ENCODE measurements around the gene CHST10. TPM values are rescaled to one million over a fixed set of nuclear protein-coding genes. Genes with fewer than 3 reads are reported as not detected.

CHST10 gene
- total and polyA plus RNA-seq, 8 donors: 2.4 to 67.1 (median 3.5) TPM; not detected in 2

DNA sequence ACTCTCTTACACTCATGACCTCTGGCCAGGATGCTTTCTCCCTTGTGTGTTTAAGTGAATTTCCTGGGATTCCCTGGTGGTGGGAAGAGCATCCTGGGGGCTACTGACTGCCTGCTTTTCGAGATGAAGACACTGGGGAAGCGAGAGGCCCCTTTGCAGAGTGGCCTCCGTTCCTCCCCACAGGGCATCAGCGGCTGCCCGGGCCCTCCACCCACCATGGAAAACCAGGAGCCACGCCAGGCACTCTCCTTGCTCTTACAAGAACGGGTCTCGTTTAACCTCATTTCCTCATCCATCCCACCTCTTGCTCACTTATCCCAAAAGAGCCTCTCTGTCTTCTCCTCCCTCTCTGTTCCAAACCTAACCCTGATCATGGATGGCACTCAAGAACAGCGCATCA, 17.8 kb downstream of the CHST10 start:
- Histone ChIP-seq H3K4me1 (no peaks in the 10 kb centered on the region), H3K27ac (no peak overlapping the region), H3K27me3 (no peaks in the 10 kb centered on the region), H3K4me3 (no peak overlapping the region), H3K36me3 (peaks cover 8 to 77% (median 47%) of the 10 kb centered on the region in 4 donors), H3K9me3 (no peaks in the 10 kb centered on the region)
- intact Hi-C loops (cut with DNase I; ENCODE audit: low total_unique reads): no loop called here
- TF ChIP-seq POLR2A (IDR thresholded peaks at IDR 0.05) (no peak), EP300 (IDR thresholded peaks at IDR 0.05) (no peak), POLR2AphosphoS5 (IDR thresholded peaks at IDR 0.05) (no peak)
- TF ChIP-seq, protein P1, sequence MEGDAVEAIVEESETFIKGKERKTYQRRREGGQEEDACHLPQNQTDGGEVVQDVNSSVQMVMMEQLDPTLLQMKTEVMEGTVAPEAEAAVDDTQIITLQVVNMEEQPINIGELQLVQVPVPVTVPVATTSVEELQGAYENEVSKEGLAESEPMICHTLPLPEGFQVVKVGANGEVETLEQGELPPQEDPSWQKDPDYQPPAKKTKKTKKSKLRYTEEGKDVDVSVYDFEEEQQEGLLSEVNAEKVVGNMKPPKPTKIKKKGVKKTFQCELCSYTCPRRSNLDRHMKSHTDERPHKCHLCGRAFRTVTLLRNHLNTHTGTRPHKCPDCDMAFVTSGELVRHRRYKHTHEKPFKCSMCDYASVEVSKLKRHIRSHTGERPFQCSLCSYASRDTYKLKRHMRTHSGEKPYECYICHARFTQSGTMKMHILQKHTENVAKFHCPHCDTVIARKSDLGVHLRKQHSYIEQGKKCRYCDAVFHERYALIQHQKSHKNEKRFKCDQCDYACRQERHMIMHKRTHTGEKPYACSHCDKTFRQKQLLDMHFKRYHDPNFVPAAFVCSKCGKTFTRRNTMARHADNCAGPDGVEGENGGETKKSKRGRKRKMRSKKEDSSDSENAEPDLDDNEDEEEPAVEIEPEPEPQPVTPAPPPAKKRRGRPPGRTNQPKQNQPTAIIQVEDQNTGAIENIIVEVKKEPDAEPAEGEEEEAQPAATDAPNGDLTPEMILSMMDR (IDR thresholded peaks at IDR 0.05): no peak
- no peak for DNase-seq
- WGBS, 5 donors: 88 to 97% (median 95%) methylated on average over 9 of the region's 9 CpGs

DNA sequence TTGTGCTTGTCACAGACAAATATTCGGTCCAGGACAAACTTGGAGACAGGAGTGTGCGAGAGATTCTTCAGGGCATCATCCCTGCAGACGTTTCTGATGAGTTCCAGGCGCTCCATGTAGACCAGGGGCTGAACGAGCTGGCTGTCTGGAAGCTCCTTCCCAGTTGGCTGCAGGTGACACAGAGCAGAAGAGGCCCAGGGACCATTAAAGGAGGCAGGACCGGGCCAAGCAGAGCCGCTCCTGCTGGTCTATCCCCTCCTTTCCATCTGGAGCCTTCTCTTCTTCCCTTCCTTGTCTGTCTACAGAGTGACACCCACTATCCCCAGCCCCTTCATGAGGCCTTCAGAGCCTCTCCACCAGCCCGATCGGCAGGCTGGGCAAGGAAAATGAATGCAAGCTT, 19.5 kb downstream of the CHST10 start:
- WGBS, 5 donors: 78 to 94% (median 92%) methylated on average over 4 to 9 of the region's 9 CpGs

DNA sequence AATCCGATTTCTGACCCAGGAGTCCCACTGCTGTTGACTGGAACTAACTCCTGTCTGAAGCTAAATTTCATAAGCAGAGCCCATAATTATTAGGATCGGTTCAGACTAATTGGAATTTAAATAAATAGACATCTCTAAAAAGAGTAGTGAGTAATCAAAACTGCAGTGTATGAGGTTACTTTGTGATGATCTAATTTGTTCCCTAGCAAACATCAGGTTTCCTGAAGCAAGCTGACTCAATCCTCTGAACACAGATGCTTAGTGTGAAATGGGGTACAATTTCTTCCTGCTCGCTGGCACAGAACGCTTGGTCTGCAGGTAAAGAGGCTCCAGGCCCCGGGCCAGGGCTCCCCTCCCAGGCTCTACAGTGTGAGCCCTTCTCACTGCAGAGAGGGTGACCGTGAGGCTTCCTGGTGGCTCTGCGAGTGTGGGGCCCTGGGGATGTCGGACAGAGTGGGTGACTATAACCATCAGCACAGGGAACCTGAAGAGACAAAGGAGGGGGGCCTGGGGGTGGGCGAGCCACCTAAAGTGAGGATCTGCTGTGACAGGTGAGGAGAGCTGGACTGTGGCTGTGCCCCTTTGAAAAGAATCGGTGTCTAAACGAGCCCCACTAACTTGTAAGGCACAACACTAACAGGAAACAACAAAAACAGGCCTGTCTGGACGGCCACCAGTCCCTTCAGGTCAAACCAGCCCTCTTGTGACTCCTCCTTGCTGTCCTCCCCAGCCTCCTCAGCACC, 20.2 kb downstream of the CHST10 start:
- TF ChIP-seq EP300 (IDR thresholded peaks at IDR 0.05) (no peak), POLR2AphosphoS5 (IDR thresholded peaks at IDR 0.05) (no peak), POLR2A (IDR thresholded peaks at IDR 0.05) (no peak)
- TF ChIP-seq, protein P1 (IDR thresholded peaks at IDR 0.05): no peak
- Histone ChIP-seq H3K27ac (no peak overlapping the region), H3K4me3 (no peak overlapping the region), H3K27me3 (no peaks in the 10 kb centered on the region), H3K4me1 (no peaks in the 10 kb centered on the region), H3K36me3 (peaks cover 17 to 81% (median 52%) of the 10 kb centered on the region in 4 donors), H3K9me3 (no peaks in the 10 kb centered on the region)
- intact Hi-C loops (cut with DNase I; ENCODE audit: low total_unique reads): no loop called here
- WGBS, 5 donors: 85 to 95% (median 89%) methylated on average over 12 of the region's 12 CpGs
- no peak for DNase-seq

More for the DNA sequence above, 19.5 kb downstream of the CHST10 start:
- TF ChIP-seq EP300 (IDR thresholded peaks at IDR 0.05): no peak
- no peak for TF ChIP-seq POLR2AphosphoS5 (IDR thresholded peaks at IDR 0.05)
- TF ChIP-seq POLR2A (IDR thresholded peaks at IDR 0.05): no peak
- TF ChIP-seq, protein P1 (IDR thresholded peaks at IDR 0.05): no peak
- Histone ChIP-seq H3K9me3 (no peaks in the 10 kb centered on the region), H3K4me3 (no peak overlapping the region), H3K27me3 (no peaks in the 10 kb centered on the region), H3K27ac (no peak overlapping the region), H3K36me3 (peaks cover 14 to 80% (median 49%) of the 10 kb centered on the region in 4 donors), H3K4me1 (no peaks in the 10 kb centered on the region)
- intact Hi-C loops (cut with DNase I; ENCODE audit: low total_unique reads): no loop called here
- DNase-seq: no peak

DNA sequence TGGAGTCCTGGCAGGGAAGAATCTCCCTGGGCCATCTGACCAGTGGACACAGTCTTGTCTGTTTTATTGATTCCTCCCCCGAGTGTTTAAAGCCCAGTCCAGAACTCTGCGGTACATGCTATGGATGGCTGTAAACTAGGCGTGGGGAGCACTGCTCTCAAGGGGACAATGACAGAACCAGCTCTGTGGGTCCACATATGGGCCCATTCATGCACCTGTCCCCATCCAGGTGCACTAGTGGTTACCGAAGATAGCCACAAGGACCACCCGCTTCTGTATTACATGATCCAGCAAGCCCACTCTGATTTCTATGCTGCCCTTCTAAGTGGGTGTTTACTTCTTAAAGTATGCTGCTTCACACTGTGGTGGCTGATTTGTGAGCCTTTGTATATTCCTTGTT, 21.0 kb downstream of the CHST10 start:
- DNase-seq: no peak
- TF ChIP-seq, protein P1 (IDR thresholded peaks at IDR 0.05): no peak
- TF ChIP-seq EP300 (IDR thresholded peaks at IDR 0.05): no peak
- intact Hi-C loops (cut with DNase I; ENCODE audit: low total_unique reads): no loop called here
- Histone ChIP-seq H3K4me3 (no peak overlapping the region), H3K27ac (no peak overlapping the region), H3K27me3 (no peaks in the 10 kb centered on the region), H3K36me3 (peaks cover 15 to 81% (median 52%) of the 10 kb centered on the region in 4 donors), H3K4me1 (no peaks in the 10 kb centered on the region), H3K9me3 (no peaks in the 10 kb centered on the region)
- 89 to 100% (median 96%) methylated on average over 5 of the region's 5 CpGs for WGBS, 5 donors

Data from stomach (tissue), 9 donors.